GM12878 (cell line): ENCODE data around the gene RRBP1. TPM values are rescaled to one million over a fixed set of nuclear protein-coding genes. Genes with fewer than 3 reads are reported as not detected.

Experiments
- ATAC-seq: fragments of 200-7000 bp; cut with Tn5 transposase; 3 replicates; pipeline ENCODE4 v1.9.1; 2020; ENCODE audit warnings: mild to moderate bottlenecking, moderate library complexity
- BruUV-seq: library from RNA; stranded (reverse); fragments of 400-500 nt; replicated peaks from 2 replicates; lab custom pipeline; 2021; lab: Mats Ljungman, UMichigan
- CTCF ChIA-PET: fragments of 300-600 bp; sonication (Branson Sonifier 250); formaldehyde crosslinking; extraction: SDS; loops from one replicate; lab custom pipeline; 2021; ENCODE audit warnings: inconsistent platforms; lab: Yijun Ruan, JAX
- POLR2A ChIA-PET: fragments of 350-600 bp; formaldehyde crosslinking; extraction: SDS; loops from one replicate; lab custom pipeline; 2021; ENCODE audit warnings: inconsistent platforms; lab: Charles Lee
- RAD21 ChIA-PET: fragments of 300-600 bp; sonication (Branson Sonifier 250); formaldehyde crosslinking; loops from one replicate; lab custom pipeline; 2023; ENCODE audit warnings: antibody characterized with exemption; ENCODE audit not compliant: unreplicated experiment; lab: Charles Lee
- SMC1A ChIA-PET: fragments of 300-600 bp; sonication (Branson Sonifier 250); formaldehyde crosslinking; loops from one replicate; lab custom pipeline; 2023; ENCODE audit not compliant: unreplicated experiment, uncharacterized antibody; lab: Charles Lee
- DNase-seq: peaks from one replicate; pipeline ENCODE4 v3.0.0-alpha.2; 2011; ENCODE audit warnings: low read depth, low spot score
- FAIRE-seq: peaks from 3 replicates; lab custom pipeline; 2011; peaks lifted over from hg19 to GRCh38; lab: Jason Lieb, UNC
- H2AFZ ChIP-seq: 2 replicates; pipeline ENCODE4 v1.6.0; 2011; ENCODE audit warnings: low read depth, low read length, control low read depth; ENCODE audit not compliant: control insufficient read depth
- H3K27ac ChIP-seq: 2 replicates; pipeline ENCODE4 v1.5.1; 2011; ENCODE audit warnings: control low read depth; ENCODE audit not compliant: control insufficient read depth, insufficient read depth
- H3K27me3 ChIP-seq, 2 experiments: replicated peaks in 1 of 2; 2 replicates each; pipeline versions ENCODE4 v1.6.0 to v1.6.1; 2011; ENCODE audit warnings: low read length in 1 of 2; ENCODE audit not compliant: control insufficient read depth in 2 of 2, insufficient read depth in 2 of 2
- H3K36me3 ChIP-seq, 2 experiments: 2 replicates each; pipeline ENCODE4 v1.5.1; 2011; ENCODE audit warnings: low read length in 1 of 2; ENCODE audit not compliant: control insufficient read depth in 2 of 2, insufficient read depth in 2 of 2
- H3K4me1 ChIP-seq: 2 replicates; pipeline ENCODE4 v1.6.1; 2011; ENCODE audit warnings: mild to moderate bottlenecking, low read length, moderate library complexity, mixed read lengths; ENCODE audit not compliant: control insufficient read depth, insufficient read depth
- H3K4me2 ChIP-seq: 2 replicates; pipeline ENCODE4 v1.6.0; 2011; ENCODE audit warnings: control low read depth; ENCODE audit not compliant: control insufficient read depth, insufficient read depth
- H3K4me3 ChIP-seq: fragments of 200-600 bp; sonication (generic); 2 replicates; pipeline ENCODE4 v1.5.1; 2016
- H3K79me2 ChIP-seq: 2 replicates; pipeline ENCODE4 v1.6.0; 2011; ENCODE audit warnings: low read length; ENCODE audit not compliant: control insufficient read depth, insufficient read depth
- H3K9ac ChIP-seq: 2 replicates; pipeline ENCODE4 v1.8.0; 2011; ENCODE audit warnings: low read length, control low read depth, mixed read lengths; ENCODE audit not compliant: control insufficient read depth, insufficient read depth
- H3K9me3 ChIP-seq: replicated peaks from 3 replicates; pipeline ENCODE4 v1.5.1; 2011; ENCODE audit warnings: mild to moderate bottlenecking, low read length; ENCODE audit not compliant: control insufficient read depth, insufficient read depth
- H4K20me1 ChIP-seq: 2 replicates; pipeline ENCODE4 v1.6.0; 2011; ENCODE audit not compliant: control insufficient read depth, insufficient read depth
- BCL11A ChIP-seq: IDR thresholded peaks from 2 replicates; pipeline ENCODE4 v1.6.1; 2011; ENCODE audit warnings: low read depth, low read length
- CHD4 ChIP-seq: fragments of 200-600 bp; sonication (generic); IDR thresholded peaks from 2 replicates; pipeline ENCODE4 v1.6.1; 2016; ENCODE audit warnings: mild to moderate bottlenecking
- ELK1 ChIP-seq: IDR thresholded peaks from 2 replicates; pipeline ENCODE4 v1.6.1; 2012; ENCODE audit warnings: low read depth, low read length, improper control_type of control experiment
- FOXM1 ChIP-seq: IDR thresholded peaks from 2 replicates; pipeline ENCODE4 v1.6.1; 2012; ENCODE audit warnings: low read depth, mild to moderate bottlenecking, inconsistent platforms, low read length, moderate library complexity
- HSF1 ChIP-seq: fragments of 150-350 bp; IDR thresholded peaks from 2 replicates; pipeline ENCODE4 v1.6.1; 2014; ENCODE audit warnings: mild to moderate bottlenecking, low read depth, low read length
- MAX ChIP-seq: IDR thresholded peaks from 2 replicates; pipeline ENCODE4 v1.6.1; 2012; ENCODE audit warnings: low read depth, low read length, improper control_type of control experiment
- RELB ChIP-seq: fragments of 450-650 bp; IDR thresholded peaks from 2 replicates; pipeline ENCODE4 v1.6.1; 2017; ENCODE audit warnings: low read depth, mild to moderate bottlenecking, moderate library complexity
- SMARCA5 ChIP-seq: fragments of 450-650 bp; IDR thresholded peaks from 2 replicates; pipeline ENCODE4 v1.6.1; 2017; ENCODE audit warnings: mild to moderate bottlenecking
- SUPT20H ChIP-seq: IDR thresholded peaks from 2 replicates; pipeline ENCODE4 v1.6.1; 2011; ENCODE audit warnings: low read depth, mild to moderate bottlenecking, low read length, moderate library complexity, borderline replicate concordance; ENCODE audit not compliant: control insufficient read depth
- TAF1 ChIP-seq: IDR thresholded peaks from 2 replicates; pipeline ENCODE4 v1.6.1; 2011; ENCODE audit warnings: mild to moderate bottlenecking, low read depth, low read length, borderline replicate concordance
- ZBTB40 ChIP-seq: fragments of 450-650 bp; IDR thresholded peaks from 2 replicates; pipeline ENCODE4 v1.6.1; 2016; ENCODE audit warnings: mild to moderate bottlenecking, moderate library complexity, borderline replicate concordance
- WGBS: methylation state at CpG from one replicate; pipeline ENCODE4 v1.1.6; 2016; ENCODE audit warnings: low lambda C conversion rate; ENCODE audit not compliant: insufficient replicate concordance, insufficient coverage; ENCODE audit errors: missing lambda C conversion rate; 5-methylcytosine and 5-hydroxymethylcytosine counted together
- in situ Hi-C: fragments of 300-500 bp; cut with MboI; formaldehyde crosslinking; loops from 9 replicates; pipeline ENCODE4 v1.14.3; 2018; ENCODE audit warnings: mixed read lengths
- intact Hi-C: fragments of 100-400 bp; cut with micrococcal nuclease; formaldehyde crosslinking; loops from one replicate; pipeline ENCODE4 v1.14.2; 2022; ENCODE audit not compliant: unreplicated experiment
- polyA plus RNA-seq, 11 experiments: library from polyadenylated mRNA; depleted of rRNA in 4 of 11; unstranded in 6 of 11; stranded (reverse) in 5 of 11; fragments of >200 nt; fragmentation: Nextera tagmentation in 4 of 11; fragmentation: Illumina TruSeq in 1 of 11; extraction: Ambion mirVana in 4 of 11; extraction: Trizol in 1 of 11; gene quantifications; 1 replicate in 1 of 11; 2 replicates in 10 of 11; pipeline versions ENCODE4 v1.2.1 to v1.2.3, GENCODE V29; 2011 to 2016; ENCODE audit warnings: inconsistent platforms in 2 of 11, missing spikeins in 2 of 11, low read depth in 1 of 11
- total RNA-seq, 4 experiments: library from RNA; depleted of rRNA in 3 of 4; stranded (reverse); fragments of >200 nt in 3 of 4; fragmentation: Illumina TruSeq in 1 of 4; extraction: Trizol in 1 of 4; gene quantifications; 2 replicates each; pipeline versions ENCODE4 v1.2.1 to v1.2.3, GENCODE V29; 2013 to 2021

Gene RRBP1
- total and polyA plus RNA-seq, 10 of the 15 experiments (the other 5 are each of a cell fraction or from before 2014, with no cell fraction given): 1.2 to 57.4 (median 24.6) TPM

GRCh38 chr20:17726902-17727301 lies 44.9 kb upstream of the RRBP1 start (continued):
- TF ChIP-seq BCL11A: no peak

GRCh38 chr20:17725094-17725835 lies 43.2 kb upstream of the RRBP1 start:
- peaks cover 0 to 1% of the 10 kb centered on the region in 2 experiments; a peak in 3 of 4 replicates for H3K27me3 ChIP-seq
- no peak overlapping the region for H3K9ac ChIP-seq
- SMC1A ChIA-PET: no interaction called here
- H3K4me2 ChIP-seq: no peak overlapping the region
- H3K9me3 ChIP-seq: no peaks in the 10 kb centered on the region
- no peak overlapping the region for H3K4me3 ChIP-seq
- ATAC-seq (no peak), DNase-seq (no peak), FAIRE-seq (no peak)
- 69% methylated on average over 13 of the region's 13 CpGs for WGBS
- TF ChIP-seq MAX: no peak
- no peak for TF ChIP-seq RELB
- no peak for TF ChIP-seq CHD4
- TF ChIP-seq SMARCA5: no peak
- no peak for TF ChIP-seq HSF1
- no peak for TF ChIP-seq SUPT20H
- TF ChIP-seq FOXM1: no peak
- no peak for TF ChIP-seq ZBTB40
- no peak for TF ChIP-seq TAF1
- no peak for TF ChIP-seq ELK1
- intact Hi-C loops: no loop called here
- in situ Hi-C loops: no loop called here
- no TSS peak for BruUV-seq
- POLR2A ChIA-PET: no interaction called here
- no peaks in the 10 kb centered on the region for H3K79me2 ChIP-seq
- no peak overlapping the region for H2AFZ ChIP-seq
- no peaks in the 10 kb centered on the region for H3K4me1 ChIP-seq
- CTCF ChIA-PET: no interaction called here
- no peak overlapping the region for H3K27ac ChIP-seq
- RAD21 ChIA-PET: no interaction called here
- no peaks in the 10 kb centered on the region for H3K36me3 ChIP-seq
- H4K20me1 ChIP-seq: no peaks in the 10 kb centered on the region
